HG02973 (cell line): ENCODE measurements around the gene NAALAD2.
"Not testable (repeated sequence)": the region's sequence is repeated elsewhere in the genome, so short reads cannot be mapped to it uniquely, and the experiment has no call there.

Experiments used
- ATAC-seq: cut with Tn5 transposase; IDR thresholded peaks from one replicate; pipeline ENCODE4 v1.9.1; 2021; ENCODE audit warnings: moderate library complexity; ENCODE audit not compliant: unreplicated experiment

The NAALAD2 gene

DNA sequence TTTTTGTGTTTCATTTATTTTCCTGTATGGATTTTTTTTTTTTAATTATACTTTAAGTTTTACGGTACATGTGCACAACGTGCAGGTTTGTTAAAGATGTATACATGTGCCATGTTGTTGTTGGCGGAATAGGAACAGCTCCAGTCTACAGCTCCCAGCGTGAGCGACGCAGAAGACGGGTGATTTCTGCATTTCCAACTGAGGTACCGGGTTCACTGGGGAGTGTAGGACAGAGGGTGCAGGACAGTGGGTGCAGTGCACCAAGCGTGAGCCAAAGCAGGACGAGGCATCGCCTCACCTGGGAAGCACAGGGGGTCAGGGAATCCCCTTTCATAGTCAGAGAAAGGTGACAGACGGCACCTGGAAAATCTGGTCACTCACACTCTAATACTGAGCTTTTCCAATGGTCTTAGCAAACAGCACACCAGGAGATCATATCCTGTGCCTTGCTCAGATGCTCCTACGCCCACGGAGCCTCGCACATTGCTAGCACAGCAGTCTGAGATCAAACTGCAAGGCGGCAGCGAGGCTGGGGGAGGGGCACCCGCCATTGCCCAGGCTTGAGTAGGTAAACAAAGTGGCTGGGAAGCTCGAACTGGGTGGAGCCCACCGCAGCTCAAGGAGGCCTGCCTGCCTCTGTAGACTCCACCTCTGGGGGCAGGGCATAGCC is 105.6 kb downstream of the NAALAD2 start:
- ATAC-seq = not testable (repeated sequence)

GRCh38 chr11:90241414-90241813 is 107.0 kb downstream of the NAALAD2 start:
- no peak for ATAC-seq
